WERI-Rb-1 (cell line): ENCODE data around the gene RAB6B.

ENCODE experiments used
- DNase-seq: peaks from one replicate; pipeline ENCODE4 v3.0.0-alpha.2; 2020
- H3K27ac ChIP-seq: fragments of 250-450 bp; sonication (Bioruptor Pico); 2 replicates; pipeline ENCODE4 v1.5.1; 2020; ENCODE audit warnings: mild to moderate bottlenecking, moderate library complexity
- H3K27me3 ChIP-seq: fragments of 250-450 bp; sonication (Bioruptor Pico); 2 replicates; pipeline ENCODE4 v1.5.1; 2021; ENCODE audit warnings: mild to moderate bottlenecking, low read depth, moderate library complexity; ENCODE audit not compliant: insufficient read depth, severe bottlenecking
- H3K36me3 ChIP-seq: fragments of 250-450 bp; sonication (Bioruptor Pico); 2 replicates; pipeline ENCODE4 v1.5.1; 2020; ENCODE audit warnings: mild to moderate bottlenecking, moderate library complexity
- H3K4me3 ChIP-seq: 2 replicates; pipeline ENCODE4 v1.5.1; 2011; ENCODE audit warnings: low read depth, mild to moderate bottlenecking, control low read depth, low read length
- H3K9me3 ChIP-seq: fragments of 250-450 bp; sonication (Bioruptor Pico); 2 replicates; pipeline ENCODE4 v1.5.1; 2021; ENCODE audit warnings: mild to moderate bottlenecking, moderate library complexity; ENCODE audit not compliant: severe bottlenecking
- CTCF ChIP-seq: IDR thresholded peaks from 2 replicates; pipeline ENCODE4 v1.5.1; 2011; ENCODE audit warnings: low read depth, mild to moderate bottlenecking, control low read depth, inconsistent platforms, low read length

The RAB6B gene

GRCh38 chr3:133833880-133834620 is 61.6 kb downstream of the RAB6B start:
- TF ChIP-seq CTCF = no peak
- no peak overlapping the region for H3K4me3 ChIP-seq
- no peaks in the 10 kb centered on the region for H3K9me3 ChIP-seq
- H3K36me3 ChIP-seq = no peaks in the 10 kb centered on the region
- peaks cover 4% of the 10 kb centered on the region for H3K27me3 ChIP-seq
- peak; percentile 16 for DNase-seq
- H3K27ac ChIP-seq = no peak overlapping the region

GRCh38 chr3:133833267-133833666 is 62.4 kb downstream of the RAB6B start:
- no peak for TF ChIP-seq CTCF
- Histone ChIP-seq H3K9me3 (no peaks in the 10 kb centered on the region), H3K27me3 (peaks cover 4% of the 10 kb centered on the region), H3K4me3 (no peak overlapping the region), H3K27ac (no peak overlapping the region), H3K36me3 (no peaks in the 10 kb centered on the region)
- DNase-seq = no peak

- no peak overlapping the region for H3K27ac ChIP-seq
- TF ChIP-seq CTCF = no peak
- no peak for DNase-seq
Measured at GRCh38 chr3:133832802-133833144, 62.9 kb downstream of the RAB6B start.

GRCh38 chr3:133831966-133832801 is 63.5 kb downstream of the RAB6B start:
- TF ChIP-seq CTCF = peak; percentile 46

More at GRCh38 chr3:133832802-133833144, 62.9 kb downstream of the RAB6B start:
- no peaks in the 10 kb centered on the region for H3K36me3 ChIP-seq
- H3K9me3 ChIP-seq = no peaks in the 10 kb centered on the region
- H3K27me3 ChIP-seq = peaks cover 4% of the 10 kb centered on the region
- no peak overlapping the region for H3K4me3 ChIP-seq

GRCh38 chr3:133830071-133830470 is 65.6 kb downstream of the RAB6B start:
- no peak overlapping the region for H3K4me3 ChIP-seq
- H3K36me3 ChIP-seq = no peaks in the 10 kb centered on the region
- H3K27ac ChIP-seq = no peak overlapping the region
- H3K9me3 ChIP-seq = no peaks in the 10 kb centered on the region
- no peaks in the 10 kb centered on the region for H3K27me3 ChIP-seq
- TF ChIP-seq CTCF = no peak
- DNase-seq = no peak

More at GRCh38 chr3:133831966-133832801, 63.5 kb downstream of the RAB6B start:
- H3K4me3 ChIP-seq = no peak overlapping the region
- H3K36me3 ChIP-seq = no peaks in the 10 kb centered on the region
- peak; percentile 15 for DNase-seq
- H3K27me3 ChIP-seq = no peaks in the 10 kb centered on the region
- H3K9me3 ChIP-seq = no peaks in the 10 kb centered on the region
- no peak overlapping the region for H3K27ac ChIP-seq
